Measurements from ENCODE around the gene MAN1B1. TPM values are rescaled to one million over a fixed set of nuclear protein-coding genes. Genes with fewer than 3 reads are reported as not detected.

Gene MAN1B1
- total RNA-seq, 1 experiment from 2014 or later: 50.9 TPM

- ATAC-seq: no peak
- ChIA-PET RAD21 (ENCODE audit: low non-redundant PET in 1 of 2, low total read pairs in 2 of 2, uncharacterized antibody in 2 of 2, unreplicated experiment in 2 of 2) (interaction anchor here in 1 of 2 experiments (0.6 kb wide), 1 partner anchor 85 kb away, joined by 3 read pairs; the partner anchor contains the start of gene RNF224), CTCF (no interaction called here), POLR2A (no interaction called here)
- Histone ChIP-seq H3K4me3 (replicated peaks in 1 of 2; ENCODE audit: low read depth in 1 of 2, low read length in 2 of 2) (no peak overlapping the region), H2AFZ (ENCODE audit: low read depth, low read length, poor library complexity, severe bottlenecking) (no peak overlapping the region), H3K27me3 (ENCODE audit: insufficient read depth, low read length) (no peaks in the 10 kb centered on the region), H3K27ac (ENCODE audit: low read depth, low read length) (no peak overlapping the region), H3K9ac (ENCODE audit: low read length) (no peak overlapping the region), H3K79me2 (ENCODE audit: insufficient read depth, low read length) (no peaks in the 10 kb centered on the region), H3K36me3 (ENCODE audit: control insufficient read depth in 1 of 2, insufficient read depth in 2 of 2, low read length in 2 of 2) (no peaks in the 10 kb centered on the region), H3K4me1 (ENCODE audit: control insufficient read depth in 1 of 2, insufficient read depth in 2 of 2, low read length in 2 of 2) (peaks cover 0 to 4% of the 10 kb centered on the region in 2 experiments; a peak in 3 of 4 replicates), H3K9me3 (ENCODE audit: control insufficient read depth in 1 of 2, insufficient read depth in 1 of 2, low read depth in 1 of 2, low read length in 2 of 2) (no peaks in the 10 kb centered on the region), H3K9me2 (ENCODE audit: insufficient read depth) (no peaks in the 10 kb centered on the region), H3K4me2 (ENCODE audit: low read length) (no peak overlapping the region), H4K20me1 (ENCODE audit: insufficient read depth) (no peaks in the 10 kb centered on the region)
- intact Hi-C loops (cut with micrococcal nuclease): no loop called here
- DNase-seq (ENCODE audit: low read depth, low spot score): no peak
- TF ChIP-seq EGR1 (IDR thresholded peaks at IDR 0.05; ENCODE audit: low read depth) (no peak), TCF7L2 (IDR thresholded peaks at IDR 0.05; ENCODE audit: borderline replicate concordance, extremely low read depth, insufficient read depth, insufficient read length) (no peak), ZBTB33 (IDR thresholded peaks at IDR 0.05; ENCODE audit: extremely low read depth, insufficient replicate concordance, low read length) (no peak), SIN3A (IDR thresholded peaks at IDR 0.05; ENCODE audit: low read depth) (no peak), MAX (IDR thresholded peaks at IDR 0.05) (no peak), ZFX (IDR thresholded peaks at IDR 0.05) (no peak), CTCF (IDR thresholded peaks at IDR 0.05 in 2 of 3, conservative IDR thresholded peaks at IDR 0.05 in 1 of 3; ENCODE audit: borderline replicate concordance in 1 of 3, insufficient read depth in 1 of 3, low read depth in 2 of 3, low read length in 2 of 3) (no peak), SRF (IDR thresholded peaks at IDR 0.05; ENCODE audit: low read depth) (no peak), JUND (IDR thresholded peaks at IDR 0.05) (no peak), REST (IDR thresholded peaks at IDR 0.05; ENCODE audit: low read depth) (no peak), CEBPB (IDR thresholded peaks at IDR 0.05; ENCODE audit: low read depth) (no peak), SP1 (IDR thresholded peaks at IDR 0.05; ENCODE audit: low read depth) (no peak), RAD21 (IDR thresholded peaks at IDR 0.05; ENCODE audit: low read depth) (no peak), ZNF274 (IDR thresholded peaks at IDR 0.05; ENCODE audit: low read depth, low read length) (no peak), POLR2AphosphoS5 (IDR thresholded peaks at IDR 0.05; ENCODE audit: low read depth, low read length) (no peak), EZH2 (IDR thresholded peaks at IDR 0.05) (no peak), ATF3 (IDR thresholded peaks at IDR 0.05) (no peak), ELF1 (IDR thresholded peaks at IDR 0.05; ENCODE audit: borderline replicate concordance, low read depth) (no peak)
- no TSS peak for BruUV-seq (replicated peaks)
Observed at GRCh38 chr9:137141976-137142936, 55.5 kb downstream of the MAN1B1 start.

All from HCT116 (cell line).